Gastrocnemius medialis (tissue), 4 donors: Measurements from ENCODE around the gene APBB1.

ENCODE experiments used
- POLR2A ChIP-seq, 2 donors: fragments of 450-650 bp; IDR thresholded peaks; one replicate each; pipeline ENCODE4 v1.6.1; 2017; ENCODE audit warnings: antibody characterized with exemption in 2 of 2, mild to moderate bottlenecking in 2 of 2, moderate library complexity in 2 of 2
- TF ChIP-seq, protein P1 (sequence below), 5 experiments: fragments of 450-650 bp in 3 of 5; fragments of 200-600 bp in 2 of 5; sonication (generic) in 2 of 5; IDR thresholded peaks in 4 of 5; conservative IDR thresholded peaks in 1 of 5; 1 replicate in 4 of 5; 2 replicates in 1 of 5; pipeline ENCODE4 v1.5.1; 2016 to 2019; ENCODE audit warnings: antibody characterized with exemption in 5 of 5, mild to moderate bottlenecking in 3 of 5, moderate library complexity in 3 of 5

DNA sequence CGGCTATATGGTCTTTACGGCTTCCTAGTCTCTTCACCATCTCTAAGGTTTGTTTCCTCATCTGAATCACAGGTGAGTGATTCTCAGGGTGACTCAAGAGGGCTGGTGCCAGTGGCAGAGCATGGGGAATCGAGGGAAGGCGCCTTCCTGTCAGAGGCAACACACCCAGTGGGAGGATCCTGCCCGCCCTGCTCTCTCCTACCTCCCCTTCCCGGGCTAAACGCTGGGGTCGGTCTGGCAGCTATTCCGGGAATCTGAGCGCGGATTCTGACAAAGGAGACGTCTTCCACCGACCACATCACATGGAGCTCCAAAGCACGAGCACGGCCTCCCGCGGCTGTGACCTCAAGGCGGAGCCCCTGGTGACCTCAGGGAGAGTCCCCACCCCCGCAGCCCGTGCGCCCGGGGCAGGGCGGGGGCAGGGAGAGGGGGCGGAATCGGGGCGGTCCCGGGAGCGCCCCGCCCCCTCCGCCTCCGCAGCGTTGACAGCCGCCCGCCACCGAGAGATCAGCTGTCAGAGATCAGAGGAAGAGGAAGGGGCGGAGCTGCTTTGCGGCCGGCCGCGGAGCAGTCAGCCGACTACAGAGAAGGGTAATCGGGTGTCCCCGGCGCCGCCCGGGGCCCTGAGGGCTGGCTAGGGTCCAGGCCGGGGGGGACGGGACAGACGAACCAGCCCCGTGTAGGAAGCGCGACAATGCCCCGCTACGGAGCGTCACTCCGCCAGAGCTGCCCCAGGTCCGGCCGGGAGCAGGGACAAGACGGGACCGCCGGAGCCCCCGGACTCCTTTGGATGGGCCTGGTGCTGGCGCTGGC lies 28.8 kb downstream of the APBB1 start, which contains the start of gene SMPD1:
- TF ChIP-seq, protein P1, sequence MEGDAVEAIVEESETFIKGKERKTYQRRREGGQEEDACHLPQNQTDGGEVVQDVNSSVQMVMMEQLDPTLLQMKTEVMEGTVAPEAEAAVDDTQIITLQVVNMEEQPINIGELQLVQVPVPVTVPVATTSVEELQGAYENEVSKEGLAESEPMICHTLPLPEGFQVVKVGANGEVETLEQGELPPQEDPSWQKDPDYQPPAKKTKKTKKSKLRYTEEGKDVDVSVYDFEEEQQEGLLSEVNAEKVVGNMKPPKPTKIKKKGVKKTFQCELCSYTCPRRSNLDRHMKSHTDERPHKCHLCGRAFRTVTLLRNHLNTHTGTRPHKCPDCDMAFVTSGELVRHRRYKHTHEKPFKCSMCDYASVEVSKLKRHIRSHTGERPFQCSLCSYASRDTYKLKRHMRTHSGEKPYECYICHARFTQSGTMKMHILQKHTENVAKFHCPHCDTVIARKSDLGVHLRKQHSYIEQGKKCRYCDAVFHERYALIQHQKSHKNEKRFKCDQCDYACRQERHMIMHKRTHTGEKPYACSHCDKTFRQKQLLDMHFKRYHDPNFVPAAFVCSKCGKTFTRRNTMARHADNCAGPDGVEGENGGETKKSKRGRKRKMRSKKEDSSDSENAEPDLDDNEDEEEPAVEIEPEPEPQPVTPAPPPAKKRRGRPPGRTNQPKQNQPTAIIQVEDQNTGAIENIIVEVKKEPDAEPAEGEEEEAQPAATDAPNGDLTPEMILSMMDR (IDR thresholded peaks at IDR 0.05 in 4 of 5, conservative IDR thresholded peaks at IDR 0.05 in 1 of 5): peak in 1 of 5 experiments; percentile 7
- TF ChIP-seq POLR2A (IDR thresholded peaks at IDR 0.05): peak; percentile 89 to 92
